WTC11 (cell line): ENCODE data around the gene PPP3R1.

Experiments
- CBFB ChIP-seq: sonication (generic); formaldehyde crosslinking; IDR thresholded peaks from 2 replicates; pipeline ENCODE4 v1.8.1; 2022; ENCODE audit warnings: mild to moderate bottlenecking, low read depth, missing genetic modification reagents
- ETV6 ChIP-seq: sonication (generic); formaldehyde crosslinking; IDR thresholded peaks from 2 replicates; pipeline ENCODE4 v1.8.1; 2022; ENCODE audit warnings: mild to moderate bottlenecking, missing genetic modification reagents
- MYBL2 ChIP-seq: sonication (generic); formaldehyde crosslinking; IDR thresholded peaks from 2 replicates; pipeline ENCODE4 v1.8.1; 2023; ENCODE audit warnings: mild to moderate bottlenecking, moderate library complexity, missing genetic modification reagents
- NFE2L1 ChIP-seq: sonication (generic); formaldehyde crosslinking; IDR thresholded peaks from 2 replicates; pipeline ENCODE4 v1.8.1; 2023; ENCODE audit warnings: missing genetic modification reagents
- TCF7 ChIP-seq: sonication (generic); formaldehyde crosslinking; IDR thresholded peaks from 2 replicates; pipeline ENCODE4 v1.8.0; 2022; ENCODE audit warnings: mild to moderate bottlenecking, low read depth, missing genetic modification reagents, moderate library complexity
- TEAD4 ChIP-seq: sonication (generic); formaldehyde crosslinking; IDR thresholded peaks from 2 replicates; pipeline ENCODE4 v1.8.0; 2022; ENCODE audit warnings: mild to moderate bottlenecking, missing genetic modification reagents
- TP53 ChIP-seq: sonication (generic); formaldehyde crosslinking; IDR thresholded peaks from 2 replicates; pipeline ENCODE4 v1.8.1; 2023; ENCODE audit warnings: mild to moderate bottlenecking, missing genetic modification reagents
- TF ChIP-seq, protein P1 (sequence below): fragments of 200-600 bp; IDR thresholded peaks from 2 replicates; pipeline ENCODE4 v1.8.0; 2022; ENCODE audit warnings: antibody characterized with exemption
- TF ChIP-seq, protein P2 (sequence below): sonication (generic); formaldehyde crosslinking; IDR thresholded peaks from 2 replicates; pipeline ENCODE4 v1.8.0; 2023; ENCODE audit warnings: missing genetic modification reagents, mild to moderate bottlenecking, borderline replicate concordance
- TF ChIP-seq, protein P3 (sequence below): sonication (generic); formaldehyde crosslinking; IDR thresholded peaks from 2 replicates; pipeline ENCODE4 v1.8.0; 2022; ENCODE audit warnings: mild to moderate bottlenecking, missing genetic modification reagents
- TF ChIP-seq, protein P4 (sequence below): sonication (generic); formaldehyde crosslinking; IDR thresholded peaks from 2 replicates; pipeline ENCODE4 v1.8.1; 2022; ENCODE audit warnings: mild to moderate bottlenecking, missing genetic modification reagents, moderate library complexity, borderline replicate concordance
- TF ChIP-seq, protein P5 (sequence below): sonication (generic); formaldehyde crosslinking; IDR thresholded peaks from 2 replicates; pipeline ENCODE4 v1.8.1; 2023; ENCODE audit warnings: mild to moderate bottlenecking, missing genetic modification reagents, moderate library complexity

DNA sequence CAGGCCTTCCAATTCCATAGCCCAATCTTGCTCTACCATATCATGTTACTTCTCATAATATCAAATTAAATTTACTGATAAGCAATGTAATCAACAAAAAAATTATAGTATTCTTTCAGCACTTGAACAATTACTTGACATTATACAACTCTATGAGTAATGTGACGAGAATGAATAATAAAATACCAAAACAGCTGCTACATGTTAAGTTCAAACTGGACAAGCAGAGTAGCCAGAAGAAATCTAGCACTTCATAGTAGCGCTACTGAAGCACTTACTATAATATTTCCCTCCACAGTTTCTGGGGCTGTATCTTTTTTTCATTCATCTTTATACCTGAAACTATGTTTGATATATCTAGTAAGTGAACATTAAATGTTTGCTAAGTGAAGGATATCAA, 14.9 kb downstream of the PPP3R1 start:
- TF ChIP-seq, protein P1, sequence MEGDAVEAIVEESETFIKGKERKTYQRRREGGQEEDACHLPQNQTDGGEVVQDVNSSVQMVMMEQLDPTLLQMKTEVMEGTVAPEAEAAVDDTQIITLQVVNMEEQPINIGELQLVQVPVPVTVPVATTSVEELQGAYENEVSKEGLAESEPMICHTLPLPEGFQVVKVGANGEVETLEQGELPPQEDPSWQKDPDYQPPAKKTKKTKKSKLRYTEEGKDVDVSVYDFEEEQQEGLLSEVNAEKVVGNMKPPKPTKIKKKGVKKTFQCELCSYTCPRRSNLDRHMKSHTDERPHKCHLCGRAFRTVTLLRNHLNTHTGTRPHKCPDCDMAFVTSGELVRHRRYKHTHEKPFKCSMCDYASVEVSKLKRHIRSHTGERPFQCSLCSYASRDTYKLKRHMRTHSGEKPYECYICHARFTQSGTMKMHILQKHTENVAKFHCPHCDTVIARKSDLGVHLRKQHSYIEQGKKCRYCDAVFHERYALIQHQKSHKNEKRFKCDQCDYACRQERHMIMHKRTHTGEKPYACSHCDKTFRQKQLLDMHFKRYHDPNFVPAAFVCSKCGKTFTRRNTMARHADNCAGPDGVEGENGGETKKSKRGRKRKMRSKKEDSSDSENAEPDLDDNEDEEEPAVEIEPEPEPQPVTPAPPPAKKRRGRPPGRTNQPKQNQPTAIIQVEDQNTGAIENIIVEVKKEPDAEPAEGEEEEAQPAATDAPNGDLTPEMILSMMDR: no peak
- TF ChIP-seq TCF7 (CRISPR knock-in tag) (no peak), TP53 (CRISPR knock-in tag) (no peak), TEAD4 (CRISPR knock-in tag) (no peak), ETV6 (no peak), MYBL2 (CRISPR knock-in tag) (no peak), NFE2L1 (CRISPR knock-in tag) (no peak), CBFB (CRISPR knock-in tag) (no peak)
- TF ChIP-seq, protein P2, sequence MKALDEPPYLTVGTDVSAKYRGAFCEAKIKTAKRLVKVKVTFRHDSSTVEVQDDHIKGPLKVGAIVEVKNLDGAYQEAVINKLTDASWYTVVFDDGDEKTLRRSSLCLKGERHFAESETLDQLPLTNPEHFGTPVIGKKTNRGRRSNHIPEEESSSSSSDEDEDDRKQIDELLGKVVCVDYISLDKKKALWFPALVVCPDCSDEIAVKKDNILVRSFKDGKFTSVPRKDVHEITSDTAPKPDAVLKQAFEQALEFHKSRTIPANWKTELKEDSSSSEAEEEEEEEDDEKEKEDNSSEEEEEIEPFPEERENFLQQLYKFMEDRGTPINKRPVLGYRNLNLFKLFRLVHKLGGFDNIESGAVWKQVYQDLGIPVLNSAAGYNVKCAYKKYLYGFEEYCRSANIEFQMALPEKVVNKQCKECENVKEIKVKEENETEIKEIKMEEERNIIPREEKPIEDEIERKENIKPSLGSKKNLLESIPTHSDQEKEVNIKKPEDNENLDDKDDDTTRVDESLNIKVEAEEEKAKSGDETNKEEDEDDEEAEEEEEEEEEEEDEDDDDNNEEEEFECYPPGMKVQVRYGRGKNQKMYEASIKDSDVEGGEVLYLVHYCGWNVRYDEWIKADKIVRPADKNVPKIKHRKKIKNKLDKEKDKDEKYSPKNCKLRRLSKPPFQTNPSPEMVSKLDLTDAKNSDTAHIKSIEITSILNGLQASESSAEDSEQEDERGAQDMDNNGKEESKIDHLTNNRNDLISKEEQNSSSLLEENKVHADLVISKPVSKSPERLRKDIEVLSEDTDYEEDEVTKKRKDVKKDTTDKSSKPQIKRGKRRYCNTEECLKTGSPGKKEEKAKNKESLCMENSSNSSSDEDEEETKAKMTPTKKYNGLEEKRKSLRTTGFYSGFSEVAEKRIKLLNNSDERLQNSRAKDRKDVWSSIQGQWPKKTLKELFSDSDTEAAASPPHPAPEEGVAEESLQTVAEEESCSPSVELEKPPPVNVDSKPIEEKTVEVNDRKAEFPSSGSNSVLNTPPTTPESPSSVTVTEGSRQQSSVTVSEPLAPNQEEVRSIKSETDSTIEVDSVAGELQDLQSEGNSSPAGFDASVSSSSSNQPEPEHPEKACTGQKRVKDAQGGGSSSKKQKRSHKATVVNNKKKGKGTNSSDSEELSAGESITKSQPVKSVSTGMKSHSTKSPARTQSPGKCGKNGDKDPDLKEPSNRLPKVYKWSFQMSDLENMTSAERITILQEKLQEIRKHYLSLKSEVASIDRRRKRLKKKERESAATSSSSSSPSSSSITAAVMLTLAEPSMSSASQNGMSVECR: no peak
- TF ChIP-seq, protein P3, sequence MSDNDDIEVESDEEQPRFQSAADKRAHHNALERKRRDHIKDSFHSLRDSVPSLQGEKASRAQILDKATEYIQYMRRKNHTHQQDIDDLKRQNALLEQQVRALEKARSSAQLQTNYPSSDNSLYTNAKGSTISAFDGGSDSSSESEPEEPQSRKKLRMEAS (CRISPR knock-in tag): no peak
- TF ChIP-seq, protein P4, sequence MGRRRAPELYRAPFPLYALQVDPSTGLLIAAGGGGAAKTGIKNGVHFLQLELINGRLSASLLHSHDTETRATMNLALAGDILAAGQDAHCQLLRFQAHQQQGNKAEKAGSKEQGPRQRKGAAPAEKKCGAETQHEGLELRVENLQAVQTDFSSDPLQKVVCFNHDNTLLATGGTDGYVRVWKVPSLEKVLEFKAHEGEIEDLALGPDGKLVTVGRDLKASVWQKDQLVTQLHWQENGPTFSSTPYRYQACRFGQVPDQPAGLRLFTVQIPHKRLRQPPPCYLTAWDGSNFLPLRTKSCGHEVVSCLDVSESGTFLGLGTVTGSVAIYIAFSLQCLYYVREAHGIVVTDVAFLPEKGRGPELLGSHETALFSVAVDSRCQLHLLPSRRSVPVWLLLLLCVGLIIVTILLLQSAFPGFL (CRISPR knock-in tag): no peak
- TF ChIP-seq, protein P5, sequence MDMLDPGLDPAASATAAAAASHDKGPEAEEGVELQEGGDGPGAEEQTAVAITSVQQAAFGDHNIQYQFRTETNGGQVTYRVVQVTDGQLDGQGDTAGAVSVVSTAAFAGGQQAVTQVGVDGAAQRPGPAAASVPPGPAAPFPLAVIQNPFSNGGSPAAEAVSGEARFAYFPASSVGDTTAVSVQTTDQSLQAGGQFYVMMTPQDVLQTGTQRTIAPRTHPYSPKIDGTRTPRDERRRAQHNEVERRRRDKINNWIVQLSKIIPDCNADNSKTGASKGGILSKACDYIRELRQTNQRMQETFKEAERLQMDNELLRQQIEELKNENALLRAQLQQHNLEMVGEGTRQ (CRISPR knock-in tag): no peak
